DMS53 (cell line): ENCODE measurements around the gene FGF19.
A peak's percentile ranks its signal among the peaks of the same experiment; 100 is the strongest.

ENCODE experiments used
- DNase-seq: peaks from one replicate; lab custom pipeline; 2025; lab: John Stamatoyannopoulos, UW

The FGF19 gene

DNA sequence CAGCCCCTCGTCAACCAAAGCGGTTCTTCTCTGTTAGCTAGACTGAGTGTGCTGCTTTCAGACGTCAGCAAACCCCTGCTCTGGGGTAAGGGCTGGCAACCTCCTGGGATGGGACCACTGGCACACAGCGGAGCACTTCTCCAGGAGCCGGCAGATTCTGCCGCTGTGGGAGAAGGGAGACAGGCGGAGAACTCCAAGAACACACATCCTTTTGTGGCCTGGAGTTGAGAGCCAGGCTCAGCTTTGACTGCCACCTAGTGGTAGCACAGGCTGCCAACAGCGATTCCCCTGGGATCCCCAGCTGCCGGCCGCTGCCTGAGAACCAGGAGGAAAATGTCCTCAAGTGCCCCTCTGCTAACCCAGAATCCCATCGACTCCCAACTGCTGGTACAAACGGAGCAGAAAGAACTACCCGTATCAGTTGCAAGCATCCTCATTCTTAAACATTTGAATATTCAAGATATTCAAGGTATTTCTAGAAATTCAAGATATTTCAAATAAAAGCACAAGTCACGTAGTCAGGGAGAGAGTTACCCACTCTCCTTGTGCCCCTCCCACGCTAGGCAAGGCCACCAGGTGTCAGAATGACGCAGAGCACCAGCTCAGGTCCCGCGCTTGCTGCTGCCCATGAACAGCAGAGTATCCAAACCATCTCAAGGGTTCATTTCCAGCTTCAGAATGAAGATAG, 33.5 kb downstream of the FGF19 start:
- peak; percentile 95 for DNase-seq

DNA sequence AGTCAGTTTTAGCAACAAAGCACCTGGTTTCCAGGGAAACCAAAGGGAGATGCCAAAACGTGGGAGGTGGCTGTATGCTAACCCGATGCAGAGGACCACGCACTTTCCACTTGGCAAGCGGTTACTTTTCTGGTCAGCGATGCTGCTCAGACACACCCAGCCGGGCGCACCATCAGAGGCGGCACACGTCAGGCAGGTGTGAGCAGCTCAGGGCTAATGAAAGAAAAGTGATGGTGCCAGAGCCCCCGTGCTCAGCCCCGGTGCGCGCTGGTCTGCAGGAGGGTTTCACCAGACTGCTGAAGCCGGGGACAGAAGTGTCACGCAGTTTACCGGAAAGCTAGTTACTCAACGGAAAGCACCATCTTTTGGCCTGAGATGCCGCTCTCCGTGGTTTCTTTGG, 34.3 kb downstream of the FGF19 start:
- no peak for DNase-seq

DNA sequence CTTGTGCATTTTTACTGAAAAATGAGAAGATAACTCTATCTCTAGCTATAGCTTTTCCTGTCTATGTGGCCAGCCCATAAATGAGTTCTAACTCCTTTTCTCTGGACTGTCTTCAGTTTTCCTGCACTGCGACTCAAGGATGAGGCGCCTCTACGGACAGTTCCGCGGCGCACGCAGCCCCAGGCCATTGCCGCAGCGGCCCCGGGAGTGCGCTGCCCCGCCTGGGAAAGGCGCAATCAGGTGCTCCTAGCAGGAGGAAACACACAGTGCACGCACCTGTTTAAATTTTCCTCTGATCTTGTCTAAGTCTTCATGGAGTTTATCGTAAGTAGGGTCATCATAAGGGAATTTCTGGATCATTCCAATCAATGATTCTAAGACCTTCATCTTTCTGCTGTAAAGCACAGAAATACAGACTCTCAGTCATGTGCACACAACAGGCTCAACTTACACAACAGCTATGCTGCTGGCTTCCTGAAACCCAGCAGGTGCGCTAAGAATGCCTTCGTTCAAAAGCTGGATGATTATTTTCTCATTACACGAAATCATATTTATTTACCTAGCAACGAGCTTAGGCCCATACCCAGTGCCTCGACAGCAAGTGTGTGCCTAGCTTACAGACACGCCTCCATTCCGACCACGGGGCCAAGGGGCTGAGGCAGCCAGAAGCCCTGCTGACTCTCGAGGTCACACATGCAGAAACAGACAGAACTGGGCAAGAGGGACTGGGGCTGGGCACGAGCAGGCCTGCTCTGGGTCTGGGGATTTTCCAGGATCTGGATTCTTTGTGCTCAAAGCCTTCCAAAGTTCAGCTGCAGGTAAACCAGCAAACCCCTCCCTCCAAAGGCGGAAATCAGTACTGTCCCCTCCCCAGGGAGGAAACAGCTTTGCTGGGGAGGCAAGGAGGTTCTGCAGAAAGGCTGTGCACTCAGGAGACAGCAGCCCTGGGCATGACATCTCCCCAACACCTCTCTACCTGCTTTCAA, 35.9 kb downstream of the FGF19 start:
- peak; percentile 29 for DNase-seq

DNA sequence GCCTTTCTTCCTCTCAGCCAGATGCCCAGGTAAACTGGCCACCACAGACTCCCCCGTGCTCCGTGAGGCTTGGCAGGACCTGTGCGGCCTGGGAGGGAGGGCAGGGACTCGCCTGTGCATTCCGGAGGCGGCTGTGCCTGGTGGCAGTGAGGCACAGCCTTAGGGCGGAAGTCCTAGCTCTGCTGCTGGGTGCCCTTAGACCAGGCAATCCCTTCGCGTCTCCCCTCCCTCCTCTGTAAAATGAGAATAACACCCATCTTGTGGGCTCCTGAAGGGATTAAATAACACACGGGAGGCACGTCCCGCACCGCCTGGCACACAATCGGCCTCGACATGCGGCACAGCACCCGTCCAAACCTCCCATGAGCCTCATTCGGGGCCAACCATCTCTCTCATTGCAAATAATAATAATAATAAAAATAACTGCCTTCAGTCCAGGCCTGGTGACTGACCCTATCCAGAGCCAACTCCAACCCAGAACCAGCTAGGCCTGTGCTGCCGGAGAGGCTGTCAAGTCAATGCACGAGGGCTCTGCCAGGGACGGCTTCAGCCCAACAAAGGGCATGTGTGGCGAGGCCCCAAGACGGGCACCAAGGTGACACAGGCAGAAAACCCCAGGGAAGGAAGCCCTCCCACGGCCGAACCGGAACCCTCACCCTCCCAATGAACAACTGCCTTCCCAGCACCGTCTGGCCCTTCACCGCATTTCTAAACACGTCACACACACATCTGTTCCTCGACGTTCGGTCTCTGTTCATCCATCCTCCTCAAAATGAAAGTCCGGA, 36.9 kb downstream of the FGF19 start:
- DNase-seq: no peak

DNA sequence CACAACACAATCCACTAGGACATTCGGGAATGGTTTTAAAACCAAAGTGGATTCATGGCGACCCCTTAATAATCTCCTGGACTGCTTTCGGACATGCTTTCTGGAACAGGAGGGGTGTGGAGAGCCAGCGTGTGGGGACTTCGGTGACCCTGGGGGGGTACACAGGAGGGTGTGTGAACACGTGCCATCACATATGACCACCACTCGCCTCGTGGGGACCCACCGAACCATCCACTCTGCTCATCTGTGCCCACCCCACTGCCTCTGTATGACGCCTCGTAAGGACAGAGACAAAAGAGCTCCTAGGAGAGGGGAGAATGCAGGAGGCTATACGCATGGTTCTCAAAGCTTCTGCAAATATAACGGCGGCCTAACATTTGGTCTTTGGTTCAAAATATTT, 37.6 kb downstream of the FGF19 start:
- DNase-seq: no peak

DNA sequence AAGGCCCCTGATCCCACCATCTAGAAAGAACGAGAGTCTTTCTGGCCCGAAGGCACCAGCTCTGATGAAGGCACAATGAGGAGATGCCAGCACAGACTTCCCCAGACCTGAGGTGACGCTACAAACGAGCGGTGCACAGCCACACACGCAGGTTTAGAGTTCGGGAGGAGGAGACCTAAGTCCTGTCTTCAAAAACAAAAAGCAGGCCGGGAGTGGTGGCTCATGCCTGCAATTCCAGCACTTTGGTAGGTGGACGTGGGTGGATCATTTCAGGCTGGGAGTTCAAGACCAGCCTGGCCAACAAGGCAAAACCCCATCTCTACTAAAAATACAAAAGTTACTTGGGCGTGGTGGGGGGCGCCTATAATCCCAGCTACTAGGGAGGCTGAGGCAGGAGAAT, 38.2 kb downstream of the FGF19 start:
- no peak for DNase-seq

DNA sequence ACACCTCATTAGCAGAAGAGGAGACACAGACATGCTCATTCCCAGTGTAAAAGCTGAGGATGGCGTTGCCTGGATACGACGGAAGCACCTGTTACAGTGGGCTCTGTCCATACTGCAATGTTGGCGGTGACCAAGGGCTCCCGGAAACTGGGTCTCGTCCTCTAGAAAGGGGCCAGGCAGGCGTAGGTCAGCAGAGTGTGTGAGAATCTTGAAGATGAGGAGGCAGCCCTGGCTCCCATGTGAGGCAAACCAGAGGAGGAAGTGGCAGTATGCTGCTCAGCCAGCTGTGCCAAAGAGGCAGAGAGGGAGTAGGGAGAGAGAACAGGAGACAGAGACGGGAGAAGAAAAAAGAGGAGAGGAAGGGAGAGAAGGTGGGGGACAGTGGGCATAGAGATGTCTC, 38.9 kb downstream of the FGF19 start:
- DNase-seq: no peak

DNA sequence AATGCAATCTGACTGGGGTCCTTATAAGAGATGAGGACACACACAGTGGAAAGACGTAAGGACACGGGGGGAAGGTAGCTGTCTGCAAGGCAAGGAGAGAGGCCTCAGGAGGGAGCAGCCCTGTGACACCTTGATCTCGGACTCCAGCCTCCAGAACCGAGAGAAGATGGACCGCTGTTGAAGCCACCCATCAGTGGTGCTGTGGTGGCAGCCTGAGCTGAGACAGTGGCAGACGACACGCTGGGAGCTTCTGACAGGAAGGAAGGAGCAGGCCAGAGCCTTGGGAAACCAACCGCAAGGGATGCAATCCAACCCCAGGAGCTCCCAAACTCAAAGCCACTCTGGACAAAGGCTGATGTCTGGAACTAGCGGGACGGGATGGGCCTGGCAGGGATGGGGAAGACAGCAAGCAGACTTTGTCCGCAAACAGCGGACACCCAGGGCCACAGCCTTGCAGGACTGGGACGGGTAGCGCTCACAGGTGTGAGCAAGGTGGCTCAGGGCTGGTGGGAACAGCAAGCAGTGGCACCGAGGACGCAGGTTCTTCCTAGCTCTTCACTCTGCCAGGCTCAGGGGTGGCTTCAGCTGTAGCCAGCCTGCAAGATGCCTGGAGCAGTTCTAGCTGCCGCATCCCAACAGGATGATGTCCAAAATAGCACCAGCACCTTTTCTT, 39.6 kb downstream of the FGF19 start:
- DNase-seq: no peak

DNA sequence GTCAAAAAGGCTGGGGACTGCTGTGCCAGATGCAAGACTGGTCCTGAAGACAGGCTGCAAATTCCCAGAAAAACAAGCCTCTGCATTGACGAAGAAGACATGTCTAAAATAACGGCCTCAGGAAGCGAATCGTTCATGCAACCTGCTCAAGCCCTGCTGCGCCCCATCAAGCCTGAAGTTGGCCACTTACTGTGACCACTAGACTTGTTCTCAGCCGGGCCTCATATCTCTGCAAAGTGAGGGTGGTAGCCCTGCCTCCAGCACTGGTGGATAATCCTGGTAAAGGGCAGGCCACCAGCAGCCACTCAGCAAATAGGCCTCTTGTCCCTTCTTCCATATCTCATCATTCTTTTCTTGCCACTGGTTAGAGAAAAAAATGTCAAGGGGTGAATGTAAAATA, 40.5 kb downstream of the FGF19 start:
- no peak for DNase-seq

DNA sequence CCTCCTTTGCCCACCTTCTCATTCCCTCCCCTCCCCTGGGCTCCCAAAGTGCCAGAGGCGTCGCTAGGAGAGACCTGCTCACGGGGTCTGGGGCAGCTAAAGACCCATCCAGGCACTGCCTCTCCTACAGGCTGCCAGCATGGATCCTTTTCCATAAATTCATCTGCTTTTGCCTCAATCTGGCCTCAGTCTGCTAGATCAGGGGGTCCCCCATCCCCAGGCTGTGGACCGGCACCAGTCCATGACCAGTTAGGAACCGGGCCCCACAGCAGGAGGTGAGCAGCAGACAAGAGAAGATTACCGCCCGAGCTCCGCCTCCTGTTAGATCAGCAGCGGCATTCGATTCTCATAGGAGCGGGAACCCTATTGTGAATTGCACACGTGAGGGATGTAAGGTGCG, 41.0 kb downstream of the FGF19 start:
- DNase-seq: no peak

DNA sequence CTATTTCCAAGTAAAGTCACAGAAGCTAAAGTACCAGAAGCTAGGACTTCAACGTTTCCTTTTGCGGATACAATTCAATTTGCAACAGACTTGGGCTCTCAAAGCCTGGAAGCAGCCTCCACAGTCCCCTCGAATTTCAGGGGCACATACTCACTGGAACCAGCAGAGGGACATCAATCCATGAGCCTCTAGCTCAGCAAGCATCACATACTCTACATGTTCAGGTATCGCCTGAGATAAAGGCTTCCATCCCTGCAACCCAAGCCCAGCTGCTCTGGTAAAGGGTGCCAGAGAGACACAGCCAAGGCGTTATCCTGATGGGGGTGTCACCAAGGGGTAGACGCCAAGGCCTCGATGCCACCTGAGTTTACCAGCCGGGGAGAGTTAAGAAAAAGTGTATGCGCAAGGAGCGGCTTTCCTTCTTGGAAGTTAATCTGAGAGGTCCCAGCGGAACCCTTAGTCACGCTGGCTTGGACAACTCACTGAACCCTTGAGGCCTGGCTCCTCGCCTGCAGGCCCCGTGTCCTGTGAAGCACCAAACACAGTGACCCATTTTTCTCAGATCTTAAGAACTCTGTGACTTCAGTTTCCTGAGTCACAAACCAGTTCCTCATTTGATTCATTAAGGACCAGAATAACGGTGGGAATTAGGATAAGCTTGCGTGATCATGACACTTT, 41.7 kb downstream of the FGF19 start:
- peak; percentile 49 for DNase-seq

DNA sequence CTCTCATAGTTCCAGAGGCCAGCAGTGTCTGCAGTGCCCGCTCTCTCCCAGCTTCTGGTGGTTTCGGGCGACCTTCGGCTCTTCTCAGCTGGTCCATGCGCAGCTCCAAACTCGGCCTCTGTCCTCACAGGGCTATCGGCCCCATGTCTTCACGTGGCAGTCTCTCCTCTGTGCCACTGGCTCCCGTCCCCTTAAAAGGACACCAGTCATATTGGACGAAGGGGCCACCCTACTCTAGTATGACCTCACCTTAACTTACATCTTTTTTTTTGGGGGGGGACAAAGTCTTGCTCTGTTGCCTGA, 42.5 kb downstream of the FGF19 start:
- no peak for DNase-seq

DNA sequence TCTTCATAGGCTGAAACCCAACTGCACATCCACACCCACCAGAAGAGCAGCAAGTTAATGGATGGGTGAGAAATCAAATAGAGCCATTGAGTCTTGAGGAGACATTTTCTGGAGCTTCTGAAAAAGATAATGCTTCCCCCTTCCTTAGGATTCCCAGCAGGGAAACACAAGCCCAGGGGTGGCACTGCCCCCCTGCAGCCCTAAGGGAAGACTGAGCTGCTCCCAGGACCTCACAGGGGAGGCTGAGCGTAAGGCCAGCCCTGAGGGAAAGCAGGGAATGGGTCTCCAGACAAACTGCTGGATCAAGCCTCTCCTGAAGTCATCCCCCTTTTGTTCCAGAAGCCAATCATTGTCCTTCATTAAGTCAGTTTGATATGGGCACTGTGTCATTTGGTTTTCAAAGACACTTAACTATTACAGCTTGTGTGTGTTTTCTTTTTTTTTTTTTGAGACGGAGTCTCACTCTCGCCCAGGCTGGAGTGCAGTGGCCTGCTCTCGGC, 43.8 kb downstream of the FGF19 start:
- DNase-seq: no peak

DNA sequence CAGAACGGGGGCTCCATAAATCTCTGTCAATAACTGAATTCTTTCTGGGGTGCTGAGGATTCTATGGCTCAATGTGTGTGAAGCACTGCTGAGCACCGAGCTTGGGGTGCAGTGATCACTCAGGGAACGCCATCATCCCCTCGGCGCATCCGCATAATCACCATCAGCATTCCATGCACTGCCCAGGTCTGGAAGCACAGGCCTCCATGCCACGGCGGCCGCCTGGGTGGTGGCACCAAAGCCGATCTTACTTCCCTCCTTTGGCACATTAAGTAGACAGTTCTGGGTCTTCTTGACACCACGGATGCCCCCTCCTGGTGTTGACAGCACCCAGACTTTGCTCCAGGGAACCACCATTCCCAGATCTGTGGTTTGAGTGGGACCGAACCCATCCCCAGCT, 44.2 kb downstream of the FGF19 start:
- no peak for DNase-seq

DNA sequence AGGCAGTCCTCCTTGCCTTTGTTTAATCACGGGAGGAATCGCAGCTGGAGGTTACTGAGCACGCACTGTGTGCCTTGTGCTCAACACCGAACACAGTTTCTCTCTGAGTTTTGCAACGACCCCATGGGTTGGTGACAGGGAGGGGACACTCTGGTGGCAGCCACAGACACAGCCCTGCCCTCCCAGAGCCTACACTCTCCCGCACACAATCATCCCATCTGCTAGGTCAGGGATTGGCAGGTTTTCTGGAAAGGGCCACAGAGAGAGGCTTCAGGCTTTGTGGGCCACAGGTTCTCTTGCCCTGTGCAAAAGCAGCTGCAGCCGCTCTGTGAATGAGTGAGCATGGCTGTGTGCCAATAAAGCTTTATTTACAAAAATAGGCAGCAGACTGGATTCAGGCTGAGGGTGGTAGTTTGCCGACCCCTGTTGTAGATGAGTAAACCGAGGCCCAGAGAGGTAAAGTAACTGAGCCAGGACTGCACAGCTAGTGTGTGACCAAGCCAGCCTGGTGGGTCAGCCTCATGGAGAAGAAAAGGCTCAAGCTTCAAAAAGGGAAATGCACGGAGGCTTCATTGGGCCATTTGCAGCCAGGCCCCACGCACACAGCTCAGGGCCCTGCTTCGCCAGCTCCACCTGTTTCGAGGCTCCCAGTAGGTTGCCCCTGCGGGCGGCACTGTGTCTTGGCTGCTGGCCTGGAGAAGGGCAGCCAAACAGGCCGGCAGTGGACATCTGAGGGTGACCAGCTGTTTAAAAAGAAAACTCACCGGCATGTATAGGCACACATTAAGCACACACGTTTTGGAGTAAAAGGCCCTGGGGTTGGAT, 45.0 kb downstream of the FGF19 start:
- no peak for DNase-seq

DNA sequence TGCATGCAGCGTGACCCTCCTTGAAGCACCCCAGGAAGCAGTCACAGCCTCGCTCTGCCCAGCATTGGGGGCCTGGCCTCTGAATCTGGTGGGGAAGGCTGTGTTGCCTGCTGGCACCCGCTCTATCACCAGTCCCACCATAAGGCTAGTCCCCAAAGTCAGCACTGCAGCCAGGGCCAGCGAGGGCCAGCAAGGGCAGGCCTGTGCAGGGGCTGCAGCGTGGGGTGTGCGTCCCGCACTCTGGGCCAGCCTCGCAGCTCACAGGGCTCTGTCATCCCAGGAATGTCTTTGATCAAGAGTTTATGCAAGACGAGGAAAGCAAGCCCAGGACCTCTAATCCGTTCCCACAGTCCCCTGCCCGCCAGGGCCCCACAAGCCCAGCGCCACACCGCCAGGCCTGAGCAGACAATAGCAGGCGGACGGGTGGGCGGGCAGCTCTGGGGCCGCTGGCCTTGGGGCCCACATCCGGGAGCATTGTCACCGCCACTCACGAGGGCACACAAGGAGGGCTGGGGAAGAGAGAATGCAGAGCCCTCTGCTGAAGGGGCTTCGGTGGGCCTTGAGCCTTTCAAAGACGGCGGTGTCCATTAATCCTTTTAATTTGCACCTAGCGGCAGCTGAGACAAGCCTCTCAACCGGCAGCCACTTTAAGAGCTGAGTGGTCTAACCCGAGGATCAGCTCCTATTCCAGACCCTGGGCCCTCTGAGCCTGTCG, 45.8 kb downstream of the FGF19 start:
- no peak for DNase-seq

DNA sequence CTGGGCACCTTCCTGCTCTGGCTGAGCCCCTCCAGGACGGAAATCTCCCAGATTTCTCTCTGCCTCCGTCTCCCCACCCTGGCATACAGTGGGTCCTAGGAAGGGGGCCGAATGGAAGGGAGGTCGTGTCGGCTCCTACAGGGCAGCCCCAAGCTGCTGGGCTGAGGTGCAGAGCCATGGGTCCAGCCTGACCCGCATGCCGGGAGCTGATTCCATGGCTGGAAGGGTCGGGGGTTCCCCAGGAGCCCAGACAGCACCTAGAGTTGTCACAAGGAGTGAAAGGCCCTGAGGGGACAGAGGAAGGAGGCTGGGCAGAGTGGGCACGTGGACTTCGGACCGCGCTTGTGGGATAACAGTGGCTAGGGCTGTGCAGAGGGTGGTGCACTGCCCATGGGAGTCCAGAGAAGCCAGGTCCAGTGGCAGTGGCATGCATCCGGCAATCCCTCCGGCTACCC, 46.3 kb downstream of the FGF19 start:
- no peak for DNase-seq

DNA sequence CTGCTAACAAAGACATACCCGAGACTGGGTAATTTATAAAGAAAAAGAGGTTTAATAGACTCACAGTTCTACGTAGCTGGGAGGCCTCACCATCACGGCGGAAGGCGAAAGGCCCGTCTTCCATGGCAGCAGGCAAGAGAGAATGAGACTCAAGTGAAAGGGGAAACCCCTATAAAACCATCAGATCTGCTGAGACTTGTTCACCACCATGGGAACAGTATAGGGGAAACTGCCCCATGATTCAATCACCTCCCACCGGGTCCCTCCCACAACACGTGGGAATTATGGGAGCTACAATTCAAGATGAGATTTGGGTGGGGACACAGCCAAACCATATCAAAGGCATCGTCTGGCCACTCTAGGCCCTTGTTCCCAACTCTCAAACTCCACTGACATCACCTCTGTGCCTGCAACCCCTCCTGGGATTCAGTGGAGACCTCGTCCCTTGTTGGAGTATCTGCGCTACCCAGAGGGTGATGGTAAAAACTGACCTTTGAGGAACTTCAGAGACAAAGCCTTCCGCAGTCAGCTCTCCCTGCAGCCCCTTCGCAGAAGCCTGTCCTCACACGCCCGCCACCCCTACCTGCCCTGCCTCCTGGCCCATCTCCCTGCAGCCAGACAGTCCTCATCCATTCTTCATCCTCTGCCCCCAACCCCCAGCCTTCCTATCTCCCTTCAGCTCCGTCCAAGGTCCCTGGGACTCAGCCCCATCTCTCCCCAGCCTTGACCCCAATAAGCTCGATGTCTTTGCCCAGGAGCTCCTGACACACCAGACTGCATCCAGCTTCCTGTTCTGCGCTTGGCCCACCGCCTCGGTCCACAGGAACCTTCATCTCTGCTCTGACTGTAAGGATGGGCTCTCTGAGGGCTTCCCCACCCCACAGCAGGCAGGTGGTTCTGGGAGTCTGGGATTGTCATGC, 47.0 kb downstream of the FGF19 start:
- no peak for DNase-seq
